Caco-2 (cell line): ENCODE data around the gene PTOV1. TPM values are rescaled to one million over a fixed set of nuclear protein-coding genes. Genes with fewer than 3 reads are reported as not detected.

Source experiments
- BruUV-seq: library from RNA; stranded (reverse); fragments of 400-500 nt; replicated peaks from 2 replicates; lab custom pipeline; 2021; lab: Mats Ljungman, UMichigan
- CTCF ChIA-PET: fragments of 300-600 bp; sonication (Branson Sonifier 250); formaldehyde crosslinking; loops from one replicate; lab custom pipeline; 2022; ENCODE audit warnings: antibody characterized with exemption; lab: Charles Lee
- POLR2A ChIA-PET: fragments of 300-600 bp; sonication (Branson Sonifier 250); formaldehyde crosslinking; loops from one replicate; lab custom pipeline; 2022; ENCODE audit warnings: antibody characterized with exemption; lab: Charles Lee
- DNase-seq, 2 experiments: peaks; one replicate each; pipeline versions ENCODE4 v3.0.0 to v3.0.0-alpha.2; 2020 to 2022
- H3K27me3 ChIP-seq: replicated peaks from 2 replicates; pipeline ENCODE4 v1.6.0; 2011; ENCODE audit warnings: low read length; ENCODE audit not compliant: control insufficient read depth, insufficient read depth
- H3K36me3 ChIP-seq: 2 replicates; pipeline ENCODE4 v1.5.1; 2011; ENCODE audit warnings: low read length; ENCODE audit not compliant: control insufficient read depth, insufficient read depth
- H3K4me1 ChIP-seq: fragments of 250-450 bp; sonication (Bioruptor Pico); 2 replicates; pipeline ENCODE4 v1.5.1; 2020; ENCODE audit warnings: mild to moderate bottlenecking
- H3K4me3 ChIP-seq: 2 replicates; pipeline ENCODE4 v1.5.1; 2011; ENCODE audit warnings: low read depth, mild to moderate bottlenecking, control low read depth, low read length
- H3K9me3 ChIP-seq: fragments of 250-450 bp; sonication (Bioruptor Pico); 2 replicates; pipeline ENCODE4 v1.5.1; 2020; ENCODE audit warnings: mild to moderate bottlenecking, moderate library complexity
- H3K27ac Mint-ChIP-seq: one replicate; pipeline ENCODE4 v1.8.0; 2022; ENCODE audit warnings: mixed read lengths; ENCODE audit not compliant: unreplicated experiment
- H3K27me3 Mint-ChIP-seq: one replicate; pipeline ENCODE4 v1.8.0; 2022; ENCODE audit warnings: mixed read lengths; ENCODE audit not compliant: insufficient read depth, unreplicated experiment
- H3K36me3 Mint-ChIP-seq: one replicate; pipeline ENCODE4 v1.8.0; 2022; ENCODE audit warnings: mild to moderate bottlenecking, mixed read lengths; ENCODE audit not compliant: insufficient read depth, unreplicated experiment
- H3K4me1 Mint-ChIP-seq: one replicate; pipeline ENCODE4 v1.8.0; 2022; ENCODE audit warnings: low read depth, mixed read lengths; ENCODE audit not compliant: unreplicated experiment
- H3K4me3 Mint-ChIP-seq: one replicate; pipeline ENCODE4 v1.8.0; 2022; ENCODE audit warnings: mild to moderate bottlenecking, moderate library complexity, mixed read lengths; ENCODE audit not compliant: unreplicated experiment
- H3K9me3 Mint-ChIP-seq: one replicate; pipeline ENCODE4 v1.8.0; 2022; ENCODE audit warnings: mixed read lengths; ENCODE audit not compliant: unreplicated experiment
- CTCF ChIP-seq, 2 experiments: fragments of 200-600 bp in 1 of 2; IDR thresholded peaks; 1 replicate in 1 of 2; 2 replicates in 1 of 2; pipeline versions ENCODE4 v1.5.1 to v1.8.0; 2011 to 2022; ENCODE audit warnings: antibody characterized with exemption in 1 of 2, control low read depth in 1 of 2, inconsistent platforms in 1 of 2, low read depth in 1 of 2, low read length in 1 of 2, mild to moderate bottlenecking in 1 of 2, moderate library complexity in 1 of 2; ENCODE audit not compliant: insufficient read depth in 1 of 2, severe bottlenecking in 1 of 2, unreplicated experiment in 1 of 2
- intact Hi-C: fragments of 100-400 bp; cut with micrococcal nuclease; formaldehyde crosslinking; loops from one replicate; pipeline ENCODE4 v1.10.0; 2022; ENCODE audit not compliant: unreplicated experiment
- total RNA-seq: library from RNA; stranded (reverse); gene quantifications from 2 replicates; pipeline ENCODE4 v1.2.3, GENCODE V29; 2022

The PTOV1 gene
- total RNA-seq, 1 experiment from 2014 or later: 209 TPM

GRCh38 chr19:49852631-49853126 lies 1.7 kb downstream of the PTOV1 start:
- Mint-ChIP-seq H3K4me3 (peak overlapping the region; percentile 82), H3K9me3 (peaks cover 16% of the 10 kb centered on the region), H3K27ac (peak overlapping the region; percentile 97), H3K27me3 (no peaks in the 10 kb centered on the region), H3K36me3 (peaks cover 71% of the 10 kb centered on the region), H3K4me1 (peaks cover 17% of the 10 kb centered on the region)
- H3K9me3 ChIP-seq: no peaks in the 10 kb centered on the region
- no peaks in the 10 kb centered on the region for H3K27me3 ChIP-seq
- POLR2A ChIA-PET: no interaction called here
- TSS peak; percentile 63 for BruUV-seq
- H3K36me3 ChIP-seq: peaks cover 10% of the 10 kb centered on the region
- peak overlapping the region; percentile 73; the same call in 1 of the 2 replicates for H3K4me3 ChIP-seq
- peaks cover 14% of the 10 kb centered on the region for H3K4me1 ChIP-seq
- intact Hi-C loops: loop anchor here (5.0 kb wide), 2 partner anchors 35 to 85 kb away; partner anchors contain the start of genes AP2A1 and MED25
- no peak for DNase-seq
- TF ChIP-seq CTCF (IDR thresholded peaks at IDR 0.05; ENCODE audit: insufficient read depth in 1 of 2, low read depth in 1 of 2, low read length in 1 of 2, severe bottlenecking in 1 of 2, unreplicated experiment in 1 of 2): no peak
- CTCF ChIA-PET: no interaction called here

- H3K4me3 Mint-ChIP-seq: peak overlapping the region; percentile 82
- peaks cover 17% of the 10 kb centered on the region for H3K4me1 Mint-ChIP-seq
- TF ChIP-seq CTCF (IDR thresholded peaks at IDR 0.05; ENCODE audit: insufficient read depth in 1 of 2, low read depth in 1 of 2, low read length in 1 of 2, severe bottlenecking in 1 of 2, unreplicated experiment in 1 of 2): no peak
- intact Hi-C loops: loop anchor here (5.0 kb wide), 2 partner anchors 37 to 87 kb away; partner anchors contain the start of genes AP2A1 and MED25
- ChIA-PET CTCF (no interaction called here), POLR2A (interaction anchor here (1.1 kb wide), 1 partner anchor 23 kb away, joined by 3 read pairs; the partner anchor contains the start of genes AKT1S1 and TBC1D17)
- H3K36me3 Mint-ChIP-seq: peaks cover 80% of the 10 kb centered on the region
- H3K9me3 Mint-ChIP-seq: peaks cover 13% of the 10 kb centered on the region
- BruUV-seq: no TSS peak
- Histone ChIP-seq H3K9me3 (no peaks in the 10 kb centered on the region), H3K4me3 (no peak overlapping the region), H3K4me1 (peaks cover 14% of the 10 kb centered on the region), H3K36me3 (peaks cover 10% of the 10 kb centered on the region), H3K27me3 (no peaks in the 10 kb centered on the region)
- DNase-seq: no peak
- no peaks in the 10 kb centered on the region for H3K27me3 Mint-ChIP-seq
- H3K27ac Mint-ChIP-seq: no peak overlapping the region
Observed at GRCh38 chr19:49853852-49854377, 3.0 kb downstream of the PTOV1 start.

GRCh38 chr19:49854378-49855263 lies 3.7 kb downstream of the PTOV1 start:
- Histone ChIP-seq H3K4me1 (peaks cover 14% of the 10 kb centered on the region), H3K4me3 (no peak overlapping the region), H3K36me3 (peaks cover 10% of the 10 kb centered on the region), H3K27me3 (no peaks in the 10 kb centered on the region), H3K9me3 (no peaks in the 10 kb centered on the region)
- no peaks in the 10 kb centered on the region for H3K27me3 Mint-ChIP-seq
- DNase-seq: no peak
- BruUV-seq: no TSS peak
- no peak for TF ChIP-seq CTCF (IDR thresholded peaks at IDR 0.05; ENCODE audit: insufficient read depth in 1 of 2, low read depth in 1 of 2, low read length in 1 of 2, severe bottlenecking in 1 of 2, unreplicated experiment in 1 of 2)
- H3K4me1 Mint-ChIP-seq: peaks cover 17% of the 10 kb centered on the region
- ChIA-PET POLR2A (interaction anchor here (1.1 kb wide), 1 partner anchor 22 kb away, joined by 3 read pairs; the partner anchor contains the start of genes AKT1S1 and TBC1D17), CTCF (no interaction called here)
- peaks cover 6% of the 10 kb centered on the region for H3K9me3 Mint-ChIP-seq
- peaks cover 80% of the 10 kb centered on the region for H3K36me3 Mint-ChIP-seq
- intact Hi-C loops: loop anchor here (5.0 kb wide), 2 partner anchors 37 to 87 kb away; partner anchors contain the start of genes AP2A1 and MED25
- no peak overlapping the region for H3K4me3 Mint-ChIP-seq
- peak overlapping the region; percentile 37 for H3K27ac Mint-ChIP-seq
